NB4 (cell line): ENCODE data around the gene KLHL22.

Experiments used
- DNase-seq: peaks from one replicate; pipeline ENCODE4 v3.0.0; 2010; ENCODE audit warnings: low read depth
- H3K4me3 ChIP-seq: one replicate; pipeline ENCODE4 v1.5.1; 2011; ENCODE audit warnings: mild to moderate bottlenecking, low read depth, low read length, moderate library complexity
- MAX ChIP-seq: IDR thresholded peaks from 2 replicates; pipeline ENCODE4 v1.6.1; 2011; ENCODE audit warnings: low read depth, low read length
- MYC ChIP-seq: IDR thresholded peaks from 2 replicates; pipeline ENCODE4 v1.6.1; 2011; ENCODE audit warnings: low read depth, low read length
- POLR2A ChIP-seq: IDR thresholded peaks from 2 replicates; pipeline ENCODE4 v1.6.1; 2011; ENCODE audit warnings: mild to moderate bottlenecking; ENCODE audit not compliant: insufficient read length; ENCODE audit errors: extremely low read depth
- TF ChIP-seq, protein P1 (sequence below): IDR thresholded peaks from one replicate; pipeline ENCODE4 v1.5.1; 2012; ENCODE audit warnings: low read depth, low read length

The KLHL22 gene

GRCh38 chr22:20425566-20426258 lies 69.9 kb downstream of the KLHL22 start:
- DNase-seq = no peak
- no peak overlapping the region for H3K4me3 ChIP-seq
- TF ChIP-seq POLR2A = no peak
- TF ChIP-seq MYC = no peak
- no peak for TF ChIP-seq MAX
- TF ChIP-seq, protein P1, sequence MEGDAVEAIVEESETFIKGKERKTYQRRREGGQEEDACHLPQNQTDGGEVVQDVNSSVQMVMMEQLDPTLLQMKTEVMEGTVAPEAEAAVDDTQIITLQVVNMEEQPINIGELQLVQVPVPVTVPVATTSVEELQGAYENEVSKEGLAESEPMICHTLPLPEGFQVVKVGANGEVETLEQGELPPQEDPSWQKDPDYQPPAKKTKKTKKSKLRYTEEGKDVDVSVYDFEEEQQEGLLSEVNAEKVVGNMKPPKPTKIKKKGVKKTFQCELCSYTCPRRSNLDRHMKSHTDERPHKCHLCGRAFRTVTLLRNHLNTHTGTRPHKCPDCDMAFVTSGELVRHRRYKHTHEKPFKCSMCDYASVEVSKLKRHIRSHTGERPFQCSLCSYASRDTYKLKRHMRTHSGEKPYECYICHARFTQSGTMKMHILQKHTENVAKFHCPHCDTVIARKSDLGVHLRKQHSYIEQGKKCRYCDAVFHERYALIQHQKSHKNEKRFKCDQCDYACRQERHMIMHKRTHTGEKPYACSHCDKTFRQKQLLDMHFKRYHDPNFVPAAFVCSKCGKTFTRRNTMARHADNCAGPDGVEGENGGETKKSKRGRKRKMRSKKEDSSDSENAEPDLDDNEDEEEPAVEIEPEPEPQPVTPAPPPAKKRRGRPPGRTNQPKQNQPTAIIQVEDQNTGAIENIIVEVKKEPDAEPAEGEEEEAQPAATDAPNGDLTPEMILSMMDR = no peak

DNA sequence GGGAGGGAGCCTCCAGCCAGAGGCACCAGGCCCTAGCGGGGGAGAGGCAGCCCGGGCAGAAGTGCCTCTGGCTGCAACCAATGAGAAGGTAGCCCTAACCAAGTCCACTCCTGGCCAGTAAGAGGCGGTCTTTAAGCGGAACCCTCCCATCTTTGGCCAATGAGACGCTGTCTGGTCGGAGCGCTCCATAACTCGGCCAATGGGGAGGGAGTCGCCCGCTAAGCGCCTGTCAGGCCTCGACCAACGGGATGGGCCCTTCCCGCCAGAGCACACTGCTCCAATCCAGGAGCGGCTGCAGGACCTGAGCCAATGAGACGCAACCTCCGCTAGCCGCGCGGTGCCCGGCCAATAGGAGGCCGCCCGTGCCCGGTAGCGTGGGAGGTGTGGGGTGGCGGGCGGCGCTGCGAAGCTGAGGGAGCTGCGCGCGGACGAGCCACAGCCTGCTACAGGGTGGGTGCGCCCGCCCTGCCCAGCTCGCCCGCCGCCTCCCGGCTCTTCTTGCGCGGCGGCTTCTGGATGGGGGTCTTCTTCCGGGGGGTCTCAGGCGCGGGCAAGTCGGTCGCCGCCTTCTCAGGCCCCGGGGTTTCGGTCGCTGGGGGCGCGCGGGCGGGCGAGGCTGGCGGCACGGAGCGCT lies 70.5 kb downstream of the KLHL22 start:
- no peak for DNase-seq
- H3K4me3 ChIP-seq = no peak overlapping the region

DNA sequence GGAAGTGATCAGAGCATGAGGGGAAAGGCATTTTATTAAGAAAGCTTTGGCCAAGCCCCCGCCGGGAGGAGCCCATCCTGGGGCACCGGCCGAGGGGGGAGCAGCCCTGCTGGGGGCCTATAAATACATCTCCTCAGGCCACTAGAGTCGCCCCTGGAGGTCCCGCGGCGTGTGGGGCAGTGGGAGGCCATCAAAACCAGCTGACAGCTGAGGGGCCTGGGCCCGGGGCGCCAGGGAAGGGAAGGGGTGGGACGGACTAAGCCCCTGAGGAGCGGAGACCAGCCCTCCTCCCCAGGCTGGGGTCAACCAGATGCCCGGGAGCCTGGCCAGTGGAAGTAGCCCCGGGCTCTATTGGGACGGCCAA lies 71.0 kb downstream of the KLHL22 start:
- H3K4me3 ChIP-seq = no peak overlapping the region
- no peak for DNase-seq
- TF ChIP-seq MYC (no peak), MAX (no peak), POLR2A (no peak)
- TF ChIP-seq, protein P1 = no peak

More for the DNA sequence above, 70.5 kb downstream of the KLHL22 start:
- no peak for TF ChIP-seq POLR2A
- TF ChIP-seq, protein P1 = no peak

DNA sequence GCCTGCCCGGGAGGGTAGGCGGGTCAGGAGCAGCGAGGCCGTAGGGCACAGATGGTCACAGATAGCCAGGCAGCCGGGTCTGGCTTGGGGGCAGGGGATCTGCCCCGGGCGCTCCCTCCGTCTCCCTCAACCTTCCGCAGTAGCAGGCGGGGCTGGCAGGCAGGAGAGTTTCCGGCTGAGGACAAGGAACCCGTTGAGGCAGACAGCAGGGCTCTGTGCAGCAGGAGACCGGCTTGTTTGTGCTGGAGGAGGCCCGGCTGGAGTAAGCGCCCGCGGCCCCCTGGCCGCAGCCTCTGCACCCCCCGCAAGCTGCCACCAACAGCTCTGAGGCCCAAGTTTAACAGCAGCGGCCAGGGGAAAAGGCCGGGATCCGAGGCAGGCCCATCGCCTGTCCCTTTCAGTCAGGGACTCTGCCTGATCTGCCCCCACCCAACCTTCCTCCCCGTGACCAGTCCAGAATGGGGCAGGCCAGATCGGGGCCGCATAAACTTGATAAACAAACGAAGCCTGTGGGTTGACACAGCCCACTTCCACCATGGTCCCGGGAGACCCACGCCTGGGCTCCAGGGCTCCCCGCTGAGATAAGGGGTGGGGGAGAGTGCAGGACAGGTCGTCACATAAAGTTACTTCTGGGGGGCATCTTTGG lies 71.6 kb downstream of the KLHL22 start:
- no peak for TF ChIP-seq MYC
- TF ChIP-seq POLR2A = no peak
- TF ChIP-seq MAX = no peak
- TF ChIP-seq, protein P1 = no peak
- peak; percentile 54 for DNase-seq
- H3K4me3 ChIP-seq = no peak overlapping the region

DNA sequence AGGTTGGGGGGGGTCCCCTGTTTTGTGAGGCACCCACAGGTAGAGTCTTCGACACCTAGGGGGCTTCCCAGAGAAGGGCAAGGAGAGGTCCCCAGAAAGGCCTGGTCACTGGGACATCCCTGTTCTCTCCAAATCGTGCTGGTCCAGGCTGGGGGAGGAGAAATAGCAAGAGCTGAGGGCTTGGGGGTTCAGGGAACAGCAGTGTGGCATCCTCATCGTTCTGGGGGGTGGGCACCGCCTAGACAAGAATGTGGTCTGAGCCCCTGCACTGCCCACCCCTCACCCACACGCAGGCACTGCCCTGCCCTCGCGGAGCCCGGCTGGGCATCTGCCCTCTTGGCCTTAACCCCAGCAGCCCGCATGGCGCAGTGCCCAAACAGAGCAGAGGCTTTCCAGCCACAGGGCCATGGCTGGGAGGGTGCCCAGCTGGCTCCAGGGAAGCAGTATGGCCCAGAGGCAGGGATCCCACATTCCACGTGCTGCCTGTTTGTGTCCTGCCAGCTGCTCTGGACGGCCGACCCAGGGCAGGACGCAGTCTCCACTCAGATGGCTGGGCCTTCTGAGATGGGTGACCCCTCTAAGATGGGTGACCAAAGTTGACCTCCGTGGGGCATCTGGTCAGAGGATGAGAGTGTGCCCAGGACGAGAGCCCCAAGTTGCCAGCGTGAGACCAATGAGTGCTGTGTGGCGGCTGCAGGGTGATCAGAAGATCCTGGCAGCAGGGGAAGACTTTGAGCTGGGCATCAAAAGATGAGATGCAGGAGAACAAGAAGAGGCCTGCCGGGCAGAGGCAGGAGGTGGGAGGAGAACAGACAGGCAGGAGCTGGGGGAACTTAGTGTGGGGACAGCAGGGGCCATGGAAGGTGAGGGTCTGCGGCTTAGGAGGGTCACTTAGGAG lies 72.3 kb downstream of the KLHL22 start:
- DNase-seq = peak; percentile 22
- no peak overlapping the region for H3K4me3 ChIP-seq
- no peak for TF ChIP-seq MYC

GRCh38 chr22:20422271-20423007 lies 73.2 kb downstream of the KLHL22 start:
- no peak overlapping the region for H3K4me3 ChIP-seq
- TF ChIP-seq, protein P1 = no peak
- TF ChIP-seq MAX = no peak
- no peak for TF ChIP-seq POLR2A
- TF ChIP-seq MYC = no peak
- peak; percentile 54 for DNase-seq
